Hair follicular keratinocyte (primary cell): Measurements from ENCODE around the gene MAP2K3. TPM values are rescaled to one million over a fixed set of nuclear protein-coding genes. Genes with fewer than 3 reads are reported as not detected.

ENCODE experiments used
- total RNA-seq: library from RNA; depleted of rRNA; stranded (reverse); fragments of >200 nt; gene quantifications from 2 replicates; pipeline ENCODE4 v1.2.3, GENCODE V29; 2015

Gene MAP2K3
- total RNA-seq, result 33.0 and 35.5 TPM in 2 replicates

GRCh38 chr17:21284319-21285163 lies at the start of gene MAP2K3:
Gene MAP2K3, plus strand, starts transcription at chr17:21284711. Its CDS starts 210 bp downstream, at chr17:21284921.

DNA sequence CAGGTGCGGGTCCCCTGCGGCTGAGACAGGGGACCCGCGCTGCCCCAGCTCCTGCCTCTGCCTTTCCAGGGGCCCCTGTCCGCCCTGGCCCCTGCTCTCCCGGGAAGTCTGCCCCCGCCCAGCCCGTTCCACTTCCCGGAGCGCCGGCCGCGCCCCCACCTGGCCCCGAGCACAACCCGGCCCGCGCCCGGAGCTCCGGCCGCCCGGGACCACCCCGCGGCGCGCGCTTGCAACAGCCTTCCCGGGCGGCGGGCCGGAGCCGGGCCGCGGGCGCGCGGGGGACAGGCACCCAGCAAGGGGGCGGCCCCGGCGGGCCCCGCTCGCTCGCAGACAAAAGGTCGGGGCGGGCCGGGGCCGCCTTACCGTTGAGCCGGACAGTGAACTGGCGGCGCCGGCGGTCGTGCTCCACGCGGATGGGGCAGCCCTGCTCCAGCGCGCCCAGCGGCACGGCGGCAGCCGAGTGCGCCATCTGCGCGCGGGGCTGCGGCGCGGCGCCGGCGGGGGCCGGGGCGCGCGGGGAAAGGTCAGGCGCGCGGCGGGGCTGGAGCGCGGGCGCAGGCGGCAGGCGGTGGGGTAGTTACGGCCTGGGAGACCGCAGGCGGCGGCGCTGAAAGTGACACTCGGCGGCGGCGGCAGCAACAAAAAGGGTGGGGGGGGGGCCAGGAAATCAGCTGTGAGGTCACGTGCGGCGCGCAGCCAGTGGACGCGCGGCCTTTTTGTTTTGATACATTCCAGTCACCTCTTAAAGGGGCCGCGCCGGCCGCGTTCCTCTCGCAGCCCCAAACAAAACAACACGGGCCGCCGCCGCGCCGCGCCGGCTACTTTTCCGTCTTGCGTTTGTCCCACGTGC lies 31.5 kb upstream of the MAP2K3 start, which contains the start of gene NATD1:
Gene NATD1 (minus strand): TSS at position 615 of the 850 bp plus-strand sequence. CDS start 146 bp downstream, at position 469.

Other genes starting within 250 kb of the MAP2K3 start
- 116 and 119 TPM in 2 replicates for gene USP22, start 241.7 kb upstream of the MAP2K3 start, total RNA-seq
- 18.4 and 18.5 TPM in 2 replicates for gene DHRS7B, start 157.7 kb upstream of the MAP2K3 start, total RNA-seq
- 25.0 and 40.9 TPM in 2 replicates for gene TMEM11, start 70.5 kb upstream of the MAP2K3 start, total RNA-seq
- 2.2 and 5.6 TPM in 2 replicates for gene NATD1, start 31.3 kb upstream of the MAP2K3 start, total RNA-seq
- gene KCNJ12, start 91.6 kb downstream of the MAP2K3 start, total RNA-seq, result 0.08 TPM in 2 replicates